HG03520 (cell line): ENCODE data around the gene EDIL3.

ENCODE experiments used
- ATAC-seq: cut with Tn5 transposase; IDR thresholded peaks from one replicate; pipeline ENCODE4 v1.9.1; 2021; ENCODE audit warnings: mild to moderate bottlenecking, moderate library complexity; ENCODE audit not compliant: unreplicated experiment

The EDIL3 gene

GRCh38 chr5:84260939-84261338, 123.7 kb downstream of the EDIL3 start:
- ATAC-seq = no peak

- ATAC-seq = no peak
These were observed 124.5 kb downstream of the EDIL3 start for GRCh38 chr5:84260140-84260539.

- no peak for ATAC-seq
These were observed 125.2 kb downstream of the EDIL3 start for GRCh38 chr5:84259283-84260045.

GRCh38 chr5:84257061-84257460, 127.6 kb downstream of the EDIL3 start:
- ATAC-seq = no peak

GRCh38 chr5:84255315-84255714, 129.4 kb downstream of the EDIL3 start:
- no peak for ATAC-seq

- no peak for ATAC-seq
These were observed 130.7 kb downstream of the EDIL3 start for GRCh38 chr5:84253946-84254345.

- no peak for ATAC-seq
These were observed 133.2 kb downstream of the EDIL3 start for GRCh38 chr5:84251503-84251902.

- ATAC-seq = no peak
These were observed 134.6 kb downstream of the EDIL3 start for GRCh38 chr5:84249918-84250630.

GRCh38 chr5:84248013-84248412, 136.7 kb downstream of the EDIL3 start:
- ATAC-seq = no peak

GRCh38 chr5:84242286-84242685, 142.4 kb downstream of the EDIL3 start:
- ATAC-seq = no peak

GRCh38 chr5:84239494-84239893, 145.2 kb downstream of the EDIL3 start:
- ATAC-seq = no peak

GRCh38 chr5:84237126-84237525, 147.6 kb downstream of the EDIL3 start:
- ATAC-seq = no peak

- ATAC-seq = no peak
These were observed 153.2 kb downstream of the EDIL3 start for GRCh38 chr5:84231433-84231832.

- no peak for ATAC-seq
These were observed 155.6 kb downstream of the EDIL3 start for GRCh38 chr5:84229045-84229444.

GRCh38 chr5:84228266-84228665, 156.4 kb downstream of the EDIL3 start:
- no peak for ATAC-seq

GRCh38 chr5:84227236-84227635, 157.4 kb downstream of the EDIL3 start:
- no peak for ATAC-seq

GRCh38 chr5:84218546-84218945, 166.1 kb downstream of the EDIL3 start:
- ATAC-seq = no peak

- ATAC-seq = no peak
These were observed 169.2 kb downstream of the EDIL3 start for GRCh38 chr5:84215521-84215920.

- no peak for ATAC-seq
These were observed 170.8 kb downstream of the EDIL3 start for GRCh38 chr5:84213861-84214260.

- no peak for ATAC-seq
These were observed 171.5 kb downstream of the EDIL3 start for GRCh38 chr5:84213212-84213611.

- no peak for ATAC-seq
These were observed 179.9 kb downstream of the EDIL3 start for GRCh38 chr5:84204772-84205171.

- no peak for ATAC-seq
These were observed 182.5 kb downstream of the EDIL3 start for GRCh38 chr5:84202136-84202535.
